Hepatocyte (in vitro differentiated cells): ENCODE data around the gene NID1. TPM values are rescaled to one million over a fixed set of nuclear protein-coding genes. Genes with fewer than 3 reads are reported as not detected.

Source experiments
- DNase-seq: peaks from one replicate; pipeline ENCODE4 v3.0.0-alpha.2; 2016; ENCODE audit warnings: low spot score
- H2AFZ ChIP-seq: fragments of 200-600 bp; sonication (generic); 2 replicates; pipeline ENCODE4 v1.6.0; 2016; ENCODE audit warnings: antibody characterized with exemption, mild to moderate bottlenecking
- H3K27ac ChIP-seq: fragments of 200-600 bp; sonication (generic); 2 replicates; pipeline ENCODE4 v1.5.1; 2016; ENCODE audit warnings: mild to moderate bottlenecking
- H3K27me3 ChIP-seq: fragments of 200-600 bp; sonication (generic); 2 replicates; pipeline ENCODE4 v1.6.1; 2016
- H3K36me3 ChIP-seq: fragments of 200-600 bp; sonication (generic); replicated peaks from 2 replicates; pipeline ENCODE4 v1.5.1; 2016; ENCODE audit warnings: low read depth; ENCODE audit not compliant: insufficient read depth
- H3K4me1 ChIP-seq: fragments of 200-600 bp; sonication (generic); 2 replicates; pipeline ENCODE4 v1.5.1; 2016; ENCODE audit warnings: mild to moderate bottlenecking, moderate library complexity; ENCODE audit not compliant: insufficient read depth
- H3K4me2 ChIP-seq: fragments of 200-600 bp; sonication (generic); 2 replicates; pipeline ENCODE4 v1.6.0; 2016
- H3K4me3 ChIP-seq: fragments of 200-600 bp; sonication (generic); 2 replicates; pipeline ENCODE4 v1.5.1; 2016; ENCODE audit warnings: mild to moderate bottlenecking
- H3K79me2 ChIP-seq: fragments of 200-600 bp; sonication (generic); 2 replicates; pipeline ENCODE4 v1.6.0; 2017; ENCODE audit warnings: mild to moderate bottlenecking
- H3K9me2 ChIP-seq: fragments of 200-600 bp; sonication (generic); replicated peaks from 2 replicates; pipeline ENCODE4 v1.6.0; 2017; ENCODE audit warnings: mild to moderate bottlenecking; ENCODE audit not compliant: insufficient read depth
- H3K9me3 ChIP-seq: fragments of 200-600 bp; sonication (generic); 2 replicates; pipeline ENCODE4 v1.5.1; 2016; ENCODE audit warnings: low read depth, mild to moderate bottlenecking
- H4K20me1 ChIP-seq: fragments of 200-600 bp; sonication (generic); 2 replicates; pipeline ENCODE4 v1.6.0; 2016; ENCODE audit warnings: mild to moderate bottlenecking; ENCODE audit not compliant: insufficient read depth, poor library complexity, severe bottlenecking
- CTCF ChIP-seq: fragments of 200-600 bp; sonication (generic); IDR thresholded peaks from 2 replicates; pipeline ENCODE4 v1.5.1; 2016; ENCODE audit warnings: antibody characterized with exemption, mild to moderate bottlenecking; ENCODE audit not compliant: poor library complexity
- EZH2 ChIP-seq: fragments of 200-600 bp; sonication (generic); IDR thresholded peaks from 2 replicates; pipeline ENCODE4 v1.6.1; 2016; ENCODE audit warnings: antibody characterized with exemption, mild to moderate bottlenecking, borderline replicate concordance
- EZH2phosphoT487 ChIP-seq: fragments of 200-600 bp; sonication (generic); IDR thresholded peaks from one replicate; pipeline ENCODE4 v1.6.1; 2018; ENCODE audit warnings: antibody characterized with exemption, mild to moderate bottlenecking, low read depth, moderate library complexity; ENCODE audit not compliant: unreplicated experiment, severe bottlenecking
- WGBS: methylation state at CpG from one replicate; pipeline ENCODE4 v1.1.6; 2016; ENCODE audit warnings: low lambda C conversion rate; ENCODE audit errors: missing lambda C conversion rate; 5-methylcytosine and 5-hydroxymethylcytosine counted together
- polyA plus RNA-seq: library from polyadenylated mRNA; unstranded; fragments of >200 nt; fragmentation: Nextera tagmentation; extraction: Ambion mirVana; gene quantifications from 2 replicates; pipeline ENCODE4 v1.2.1, GENCODE V29; 2016
- total RNA-seq: library from RNA; depleted of rRNA; stranded (reverse); fragments of >200 nt; gene quantifications from 2 replicates; pipeline ENCODE4 v1.2.3, GENCODE V29; 2014

NID1 gene
- total and polyA plus RNA-seq, 2 experiments from 2014 or later, result 53.8 to 72.8 TPM

- Histone ChIP-seq H3K9me3 (peaks cover 6% of the 10 kb centered on the region), H3K27me3 (no peaks in the 10 kb centered on the region), H3K4me3 (no peak overlapping the region), H3K36me3 (peaks cover 6% of the 10 kb centered on the region), H3K79me2 (no peaks in the 10 kb centered on the region), H3K27ac (no peak overlapping the region), H2AFZ (no peak overlapping the region), H3K4me1 (no peaks in the 10 kb centered on the region), H3K9me2 (no peaks in the 10 kb centered on the region), H4K20me1 (no peaks in the 10 kb centered on the region), H3K4me2 (no peak overlapping the region)
- WGBS, result 98% methylated on average over 12 of the region's 12 CpGs
- no peak for DNase-seq
- no peak for TF ChIP-seq EZH2phosphoT487
- TF ChIP-seq CTCF, result no peak
- TF ChIP-seq EZH2, result no peak
Measured at GRCh38 chr1:235979716-235980333, 85.1 kb downstream of the NID1 start.

GRCh38 chr1:235979176-235979575 lies 85.7 kb downstream of the NID1 start:
- DNase-seq, result no peak
- TF ChIP-seq CTCF (no peak), EZH2phosphoT487 (no peak), EZH2 (no peak)
- peaks cover 6% of the 10 kb centered on the region for H3K9me3 ChIP-seq
- WGBS, result 86% methylated on average over 4 of the region's 4 CpGs
- no peaks in the 10 kb centered on the region for H3K27me3 ChIP-seq
- no peak overlapping the region for H3K4me3 ChIP-seq
- peaks cover 6% of the 10 kb centered on the region for H3K36me3 ChIP-seq
- no peaks in the 10 kb centered on the region for H3K4me1 ChIP-seq
- H3K79me2 ChIP-seq, result no peaks in the 10 kb centered on the region
- no peak overlapping the region for H3K4me2 ChIP-seq
- H3K27ac ChIP-seq, result no peak overlapping the region
- H3K9me2 ChIP-seq, result no peaks in the 10 kb centered on the region
- no peak overlapping the region for H2AFZ ChIP-seq
- H4K20me1 ChIP-seq, result no peaks in the 10 kb centered on the region

- H4K20me1 ChIP-seq, result no peaks in the 10 kb centered on the region
- 95% methylated on average over 5 of the region's 5 CpGs for WGBS
- H3K9me2 ChIP-seq, result no peaks in the 10 kb centered on the region
- H2AFZ ChIP-seq, result no peak overlapping the region
- H3K4me1 ChIP-seq, result no peaks in the 10 kb centered on the region
- no peak for DNase-seq
- TF ChIP-seq EZH2phosphoT487 (no peak), EZH2 (no peak), CTCF (no peak)
- H3K9me3 ChIP-seq, result peaks cover 6% of the 10 kb centered on the region
- H3K4me2 ChIP-seq, result no peak overlapping the region
- H3K79me2 ChIP-seq, result no peaks in the 10 kb centered on the region
- H3K4me3 ChIP-seq, result no peak overlapping the region
- no peaks in the 10 kb centered on the region for H3K27me3 ChIP-seq
- peaks cover 6% of the 10 kb centered on the region for H3K36me3 ChIP-seq
- no peak overlapping the region for H3K27ac ChIP-seq
Measured at GRCh38 chr1:235976490-235976889, 88.4 kb downstream of the NID1 start.
